Kidney (tissue), 14 donors: ENCODE data around the gene CCSER1. TPM values are rescaled to one million over a fixed set of nuclear protein-coding genes. Genes with fewer than 3 reads are reported as not detected.

ENCODE experiments used
- DNase-seq, 5 donors: peaks; one replicate each; pipeline ENCODE4 v3.0.0-alpha.2; 2013 to 2020
- FAIRE-seq: peaks from 2 replicates; lab custom pipeline; 2012; peaks lifted over from hg19 to GRCh38; lab: Jason Lieb, UNC
- H3K27ac ChIP-seq, 2 donors: one replicate each; pipeline ENCODE4 v1.7.0; 2013; ENCODE audit warnings: low read depth in 2 of 2, low read length in 2 of 2, inconsistent platforms in 1 of 2
- H3K27me3 ChIP-seq: one replicate; pipeline ENCODE4 v1.7.1; 2013; ENCODE audit warnings: low read length, inconsistent platforms; ENCODE audit not compliant: control insufficient read depth, insufficient read depth
- H3K36me3 ChIP-seq, 3 donors: one replicate each; pipeline versions ENCODE4 v1.7.0 to v1.7.1; 2013; ENCODE audit warnings: low read length in 3 of 3, control low read depth in 1 of 3, inconsistent platforms in 1 of 3; ENCODE audit not compliant: insufficient read depth in 3 of 3, control insufficient read depth in 2 of 3
- H3K4me1 ChIP-seq, 3 donors: one replicate each; pipeline versions ENCODE4 v1.7.0 to v1.7.1; 2013; ENCODE audit warnings: low read length in 3 of 3, inconsistent platforms in 1 of 3, low read depth in 1 of 3; ENCODE audit not compliant: control insufficient read depth in 2 of 3, insufficient read depth in 2 of 3
- H3K4me3 ChIP-seq, 3 donors: one replicate each; pipeline versions ENCODE4 v1.7.0 to v1.8.1; 2013; ENCODE audit warnings: low read length in 3 of 3, control low read depth in 1 of 3, inconsistent platforms in 1 of 3
- H3K9ac ChIP-seq, 3 donors: one replicate each; pipeline versions ENCODE4 v1.7.0 to v1.7.1; 2013; ENCODE audit warnings: low read length in 3 of 3, control low read depth in 1 of 3, inconsistent platforms in 1 of 3
- H3K9me3 ChIP-seq, 3 donors: one replicate each; pipeline versions ENCODE4 v1.7.0 to v1.7.1; 2013; ENCODE audit warnings: low read length in 3 of 3, control low read depth in 1 of 3, inconsistent platforms in 1 of 3; ENCODE audit not compliant: control insufficient read depth in 2 of 3, insufficient read depth in 1 of 3
- intact Hi-C: fragments of 100-400 bp; cut with DNase I; formaldehyde crosslinking; loops from one replicate; pipeline ENCODE4 v1.11.1; 2022
- polyA plus RNA-seq: library from polyadenylated mRNA; stranded (reverse); fragments of 350-450 nt; fragmentation: Illumina TruSeq; extraction: RNeasy Lipid Tissue Mini Kit (QIAGEN cat#74804); gene quantifications from one replicate; pipeline ENCODE4 v1.2.3, GENCODE V29; 2014; ENCODE audit warnings: low read depth, low replicate concordance; ENCODE audit not compliant: insufficient read depth
- total RNA-seq: library from RNA; stranded (reverse); fragmentation: NEBNext Ultra II Directional; extraction: Animal tissue kit (Norgen Biotek cat#: 25700); gene quantifications from one replicate; pipeline ENCODE4 v1.2.1, GENCODE V29; 2021
- TF ChIP-seq, protein P1 (sequence below): IDR thresholded peaks from 3 replicates; pipeline ENCODE4 v1.5.1; 2012; ENCODE audit warnings: mild to moderate bottlenecking, moderate library complexity, borderline replicate concordance; ENCODE audit not compliant: insufficient read depth; ENCODE audit errors: extremely low read depth
- donor health status: control.
- donor health status: control.
- donor health status: control.
- donor health status: control.
- donor health status: control.
- donor health status: DM: yes; HTN: yes; CAD: no.
- donor health status: Normal renal cell carcinoma (clear cell type).

Gene CCSER1
- total and polyA plus RNA-seq, 2 donors from 2014 or later, result 4.2 to 26.8 TPM

DNA sequence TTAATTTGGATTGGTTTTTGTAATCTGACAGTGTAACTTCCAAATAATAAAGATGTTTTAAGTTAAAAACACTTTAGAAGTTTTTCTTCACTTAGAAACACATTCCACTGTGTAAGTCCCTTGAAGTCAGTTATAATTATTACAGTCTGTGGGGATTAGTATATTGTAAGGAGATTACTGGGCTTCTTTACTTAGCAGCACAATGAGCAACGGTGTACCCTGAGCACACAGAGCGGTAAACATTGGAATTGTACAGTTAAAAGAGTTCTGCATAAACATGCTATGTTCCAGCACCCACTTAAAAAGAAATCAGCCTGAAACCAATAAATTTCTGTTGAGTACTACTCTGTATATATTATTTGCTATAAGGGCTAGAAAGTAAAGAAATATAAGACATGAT, 44.3 kb downstream of the CCSER1 start:
- Histone ChIP-seq H3K36me3 (no peaks in the 10 kb centered on the region), H3K27ac (no peak overlapping the region), H3K27me3 (no peaks in the 10 kb centered on the region), H3K9ac (no peak overlapping the region), H3K4me3 (no peak overlapping the region), H3K4me1 (no peaks in the 10 kb centered on the region), H3K9me3 (no peaks in the 10 kb centered on the region)
- intact Hi-C loops, result no loop called here
- DNase-seq (no peak), FAIRE-seq (no peak)
- TF ChIP-seq, protein P1, sequence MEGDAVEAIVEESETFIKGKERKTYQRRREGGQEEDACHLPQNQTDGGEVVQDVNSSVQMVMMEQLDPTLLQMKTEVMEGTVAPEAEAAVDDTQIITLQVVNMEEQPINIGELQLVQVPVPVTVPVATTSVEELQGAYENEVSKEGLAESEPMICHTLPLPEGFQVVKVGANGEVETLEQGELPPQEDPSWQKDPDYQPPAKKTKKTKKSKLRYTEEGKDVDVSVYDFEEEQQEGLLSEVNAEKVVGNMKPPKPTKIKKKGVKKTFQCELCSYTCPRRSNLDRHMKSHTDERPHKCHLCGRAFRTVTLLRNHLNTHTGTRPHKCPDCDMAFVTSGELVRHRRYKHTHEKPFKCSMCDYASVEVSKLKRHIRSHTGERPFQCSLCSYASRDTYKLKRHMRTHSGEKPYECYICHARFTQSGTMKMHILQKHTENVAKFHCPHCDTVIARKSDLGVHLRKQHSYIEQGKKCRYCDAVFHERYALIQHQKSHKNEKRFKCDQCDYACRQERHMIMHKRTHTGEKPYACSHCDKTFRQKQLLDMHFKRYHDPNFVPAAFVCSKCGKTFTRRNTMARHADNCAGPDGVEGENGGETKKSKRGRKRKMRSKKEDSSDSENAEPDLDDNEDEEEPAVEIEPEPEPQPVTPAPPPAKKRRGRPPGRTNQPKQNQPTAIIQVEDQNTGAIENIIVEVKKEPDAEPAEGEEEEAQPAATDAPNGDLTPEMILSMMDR, result no peak

DNA sequence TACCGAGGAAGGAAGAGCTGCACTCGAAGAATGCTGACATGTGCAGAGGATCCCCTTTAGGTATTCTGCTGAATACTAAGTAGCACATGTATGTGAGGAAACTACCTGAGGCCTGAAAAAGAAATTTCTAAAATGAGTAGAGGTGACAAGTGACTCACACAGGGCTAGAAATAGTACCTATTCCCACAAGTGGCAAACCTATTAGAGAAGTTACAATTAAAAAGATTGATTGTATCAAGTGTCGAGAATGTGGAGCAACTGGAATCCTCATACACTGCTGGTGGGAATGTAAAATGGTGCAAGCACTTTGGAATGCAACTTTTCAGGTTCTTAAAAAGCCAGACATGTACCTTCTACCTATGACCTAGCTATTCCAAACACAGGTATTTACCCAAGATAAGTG, 47.4 kb downstream of the CCSER1 start:
- intact Hi-C loops, result no loop called here
- Histone ChIP-seq H3K4me1 (no peaks in the 10 kb centered on the region), H3K9ac (no peak overlapping the region), H3K27ac (no peak overlapping the region), H3K9me3 (no peaks in the 10 kb centered on the region), H3K4me3 (no peak overlapping the region), H3K27me3 (no peaks in the 10 kb centered on the region), H3K36me3 (no peaks in the 10 kb centered on the region)
- peak in 2 of 5 donors; percentile 13 to 27 for DNase-seq
- TF ChIP-seq, protein P1, result no peak
- no peak for FAIRE-seq

DNA sequence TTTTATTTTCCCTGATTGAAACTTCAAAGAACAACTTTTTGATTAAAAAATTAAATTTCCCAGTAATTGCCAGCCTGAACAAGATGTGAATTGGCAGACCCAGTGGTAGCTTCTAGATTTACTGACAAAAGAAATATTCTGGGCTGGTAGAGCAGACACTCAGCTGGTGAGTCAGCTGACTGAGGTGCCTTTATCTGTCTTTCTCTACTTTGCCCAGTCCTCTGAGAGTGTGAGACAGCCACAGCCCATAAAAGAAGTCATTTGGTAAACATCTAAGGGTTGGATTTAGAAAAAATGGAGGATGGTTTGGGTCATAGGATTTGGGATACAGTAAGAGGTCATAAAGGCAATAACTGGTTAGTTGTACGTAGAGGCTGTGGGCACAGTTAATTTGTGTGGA, 54.5 kb downstream of the CCSER1 start:
- intact Hi-C loops, result no loop called here
- Histone ChIP-seq H3K36me3 (no peaks in the 10 kb centered on the region), H3K4me3 (no peak overlapping the region), H3K27ac (no peak overlapping the region), H3K4me1 (no peaks in the 10 kb centered on the region), H3K9me3 (no peaks in the 10 kb centered on the region), H3K27me3 (no peaks in the 10 kb centered on the region), H3K9ac (no peak overlapping the region)
- no peak for DNase-seq
- TF ChIP-seq, protein P1, result no peak
- no peak for FAIRE-seq

DNA sequence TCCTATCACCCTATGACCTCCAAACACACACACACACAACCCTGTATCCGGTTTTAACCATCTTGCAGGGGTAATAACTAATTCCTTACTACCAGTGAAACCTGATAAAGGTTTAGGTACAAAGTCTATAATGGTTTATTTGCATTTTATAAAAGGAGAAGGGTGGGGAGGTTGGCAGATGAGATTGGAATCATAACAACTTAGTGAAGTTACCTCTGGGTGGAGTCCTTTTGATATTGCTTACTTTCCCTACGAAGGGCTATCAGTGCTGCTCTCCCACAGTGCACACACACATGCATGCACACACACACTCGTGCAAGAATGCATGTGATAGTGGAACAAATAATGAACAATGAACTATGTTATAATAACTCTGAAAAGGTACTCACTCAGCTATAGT, 56.1 kb downstream of the CCSER1 start:
- Histone ChIP-seq H3K9me3 (no peaks in the 10 kb centered on the region), H3K36me3 (no peaks in the 10 kb centered on the region), H3K4me3 (no peak overlapping the region), H3K4me1 (no peaks in the 10 kb centered on the region), H3K27me3 (no peaks in the 10 kb centered on the region), H3K27ac (no peak overlapping the region), H3K9ac (no peak overlapping the region)
- intact Hi-C loops, result no loop called here
- TF ChIP-seq, protein P1, result no peak
- FAIRE-seq, result no peak
- no peak for DNase-seq
